Measurements from ENCODE around the gene TBCD. TPM values are rescaled to one million over a fixed set of nuclear protein-coding genes. Genes with fewer than 3 reads are reported as not detected.

The TBCD gene
- total RNA-seq, 1 experiment from 2014 or later: 29.6 TPM

GRCh38 chr17:82838386-82839063, 86.7 kb downstream of the TBCD start:
- Histone ChIP-seq H2AFZ (ENCODE audit: low read length) (no peak overlapping the region), H3K79me2 (ENCODE audit: low read length) (no peaks in the 10 kb centered on the region), H3K27me3 (ENCODE audit: low read length) (no peaks in the 10 kb centered on the region), H3K4me3 (ENCODE audit: low read length) (no peak overlapping the region), H3K9me2 (replicated peaks; ENCODE audit: low read length) (no peaks in the 10 kb centered on the region), H3K9me3 (ENCODE audit: low read length) (no peaks in the 10 kb centered on the region), H3K4me2 (ENCODE audit: low read length) (no peak overlapping the region), H3K27ac (ENCODE audit: low read length) (no peak overlapping the region), H3F3A (ENCODE audit: low read length, unreplicated experiment) (no peaks in the 10 kb centered on the region), H3K36me3 (ENCODE audit: low read depth, low read length) (no peaks in the 10 kb centered on the region), H4K20me1 (ENCODE audit: low read length) (no peaks in the 10 kb centered on the region), H3K9ac (ENCODE audit: low read length) (no peak overlapping the region), H3K4me1 (ENCODE audit: insufficient read depth, low read length) (no peaks in the 10 kb centered on the region)
- DNase-seq (peak; percentile 35), ATAC-seq (no peak)
- BruUV-seq (replicated peaks): no TSS peak
- TF ChIP-seq, protein P1, sequence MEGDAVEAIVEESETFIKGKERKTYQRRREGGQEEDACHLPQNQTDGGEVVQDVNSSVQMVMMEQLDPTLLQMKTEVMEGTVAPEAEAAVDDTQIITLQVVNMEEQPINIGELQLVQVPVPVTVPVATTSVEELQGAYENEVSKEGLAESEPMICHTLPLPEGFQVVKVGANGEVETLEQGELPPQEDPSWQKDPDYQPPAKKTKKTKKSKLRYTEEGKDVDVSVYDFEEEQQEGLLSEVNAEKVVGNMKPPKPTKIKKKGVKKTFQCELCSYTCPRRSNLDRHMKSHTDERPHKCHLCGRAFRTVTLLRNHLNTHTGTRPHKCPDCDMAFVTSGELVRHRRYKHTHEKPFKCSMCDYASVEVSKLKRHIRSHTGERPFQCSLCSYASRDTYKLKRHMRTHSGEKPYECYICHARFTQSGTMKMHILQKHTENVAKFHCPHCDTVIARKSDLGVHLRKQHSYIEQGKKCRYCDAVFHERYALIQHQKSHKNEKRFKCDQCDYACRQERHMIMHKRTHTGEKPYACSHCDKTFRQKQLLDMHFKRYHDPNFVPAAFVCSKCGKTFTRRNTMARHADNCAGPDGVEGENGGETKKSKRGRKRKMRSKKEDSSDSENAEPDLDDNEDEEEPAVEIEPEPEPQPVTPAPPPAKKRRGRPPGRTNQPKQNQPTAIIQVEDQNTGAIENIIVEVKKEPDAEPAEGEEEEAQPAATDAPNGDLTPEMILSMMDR (conservative IDR thresholded peaks at IDR 0.05; ENCODE audit: low read depth, low read length): no peak
- TF ChIP-seq EZH2 (IDR thresholded peaks at IDR 0.05; ENCODE audit: low read length, unreplicated experiment) (no peak), EZH2phosphoT487 (IDR thresholded peaks at IDR 0.05; ENCODE audit: borderline replicate concordance, low read length) (no peak)
- POLR2A ChIA-PET (ENCODE audit: unreplicated experiment): no interaction called here
- CTCF ChIA-PET: no interaction called here
- intact Hi-C loops (cut with micrococcal nuclease): no loop called here

DNA sequence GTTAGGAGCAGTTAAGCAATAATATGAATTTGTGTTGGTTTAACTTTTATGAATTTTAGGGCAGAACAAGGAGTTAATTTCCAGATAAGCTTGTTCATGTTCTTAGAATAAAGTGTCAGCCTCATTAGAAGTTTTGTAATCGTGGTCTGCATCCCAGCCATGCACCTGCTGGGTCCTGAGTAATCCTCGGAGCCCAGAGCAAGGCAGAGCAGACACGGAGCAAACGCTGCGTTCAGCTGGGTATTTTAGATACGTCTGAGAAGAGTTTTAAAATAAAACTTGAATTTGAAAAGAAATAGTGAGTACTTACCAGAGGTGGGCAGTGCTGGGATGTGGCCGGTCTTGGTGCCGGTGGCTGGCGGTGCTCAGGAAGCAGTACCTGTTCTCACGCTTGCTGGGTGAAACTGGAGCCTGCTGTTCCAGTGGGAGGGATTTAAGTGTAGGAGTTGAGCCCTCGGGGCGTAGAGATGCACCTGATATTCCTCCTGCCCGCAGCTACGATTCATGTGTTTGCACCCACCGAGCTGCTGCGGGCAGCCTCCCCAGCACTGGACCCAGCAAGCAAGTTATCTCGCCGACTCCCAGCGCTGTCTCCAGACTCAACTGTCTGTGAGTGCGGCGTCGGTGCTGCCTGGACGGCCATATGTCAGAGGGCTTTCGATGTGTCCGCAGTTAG, 87.9 kb downstream of the TBCD start, which contains the start of gene ZNF750:
Gene ZNF750 (minus strand): TSS at position 406 of the 676 bp plus-strand sequence. CDS start 7,568 bp downstream, outside the sequence.
- TF ChIP-seq, protein P1 (conservative IDR thresholded peaks at IDR 0.05; ENCODE audit: low read depth, low read length): no peak
- no peak for TF ChIP-seq EZH2phosphoT487 (IDR thresholded peaks at IDR 0.05; ENCODE audit: borderline replicate concordance, low read length)
- no peak for TF ChIP-seq EZH2 (IDR thresholded peaks at IDR 0.05; ENCODE audit: low read length, unreplicated experiment)
- POLR2A ChIA-PET (ENCODE audit: unreplicated experiment): no interaction called here
- DNase-seq: no peak

DNA sequence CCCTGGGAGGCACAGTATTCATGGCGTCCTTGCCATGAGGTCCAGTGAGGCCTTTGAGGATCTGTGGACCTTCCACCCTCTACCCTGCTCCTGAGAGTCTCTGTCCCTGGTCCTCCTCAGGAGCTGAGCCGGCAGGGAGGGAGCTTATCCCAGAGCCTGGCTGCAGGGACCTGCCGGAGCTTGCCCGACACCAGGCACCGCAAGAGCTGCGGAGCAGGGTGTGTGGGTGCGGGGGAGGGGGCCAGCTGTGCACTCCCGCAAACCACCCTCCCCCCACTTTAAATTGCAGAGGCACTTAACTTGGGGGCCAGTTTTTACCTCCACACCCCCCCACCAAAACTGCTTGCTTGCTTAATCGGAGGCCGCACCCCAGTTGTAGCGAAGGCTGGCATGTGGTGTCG, 88.6 kb downstream of the TBCD start:
- POLR2A ChIA-PET (ENCODE audit: unreplicated experiment): no interaction called here
- H2AFZ ChIP-seq (ENCODE audit: low read length): no peak overlapping the region
- DNase-seq (no peak), ATAC-seq (no peak)
- intact Hi-C loops (cut with micrococcal nuclease): no loop called here
- TF ChIP-seq EZH2phosphoT487 (IDR thresholded peaks at IDR 0.05; ENCODE audit: borderline replicate concordance, low read length): no peak
- no peak for TF ChIP-seq EZH2 (IDR thresholded peaks at IDR 0.05; ENCODE audit: low read length, unreplicated experiment)
- TF ChIP-seq, protein P1 (conservative IDR thresholded peaks at IDR 0.05; ENCODE audit: low read depth, low read length): no peak
- H3K4me3 ChIP-seq (ENCODE audit: low read length): no peak overlapping the region
- H3K79me2 ChIP-seq (ENCODE audit: low read length): no peaks in the 10 kb centered on the region
- no peak overlapping the region for H3K9ac ChIP-seq (ENCODE audit: low read length)
- no TSS peak for BruUV-seq (replicated peaks)
- no peaks in the 10 kb centered on the region for H3K4me1 ChIP-seq (ENCODE audit: insufficient read depth, low read length)
- no peak overlapping the region for H3K27ac ChIP-seq (ENCODE audit: low read length)
- H3K4me2 ChIP-seq (ENCODE audit: low read length): no peak overlapping the region
- CTCF ChIA-PET: no interaction called here
- H3K36me3 ChIP-seq (ENCODE audit: low read depth, low read length): no peaks in the 10 kb centered on the region
- H3K9me2 ChIP-seq (replicated peaks; ENCODE audit: low read length): no peaks in the 10 kb centered on the region
- no peaks in the 10 kb centered on the region for H3K9me3 ChIP-seq (ENCODE audit: low read length)
- no peaks in the 10 kb centered on the region for H3F3A ChIP-seq (ENCODE audit: low read length, unreplicated experiment)
- H4K20me1 ChIP-seq (ENCODE audit: low read length): no peaks in the 10 kb centered on the region
- H3K27me3 ChIP-seq (ENCODE audit: low read length): no peaks in the 10 kb centered on the region

More for the DNA sequence above, 87.9 kb downstream of the TBCD start, which contains the start of gene ZNF750:
- Histone ChIP-seq H4K20me1 (ENCODE audit: low read length) (no peaks in the 10 kb centered on the region), H3K79me2 (ENCODE audit: low read length) (no peaks in the 10 kb centered on the region), H3K27me3 (ENCODE audit: low read length) (no peaks in the 10 kb centered on the region), H3K27ac (ENCODE audit: low read length) (no peak within 1 kb of the TSS), H3K4me1 (ENCODE audit: insufficient read depth, low read length) (no peaks in the 10 kb centered on the region), H3K9ac (ENCODE audit: low read length) (no peak within 1 kb of the TSS), H2AFZ (ENCODE audit: low read length) (no peak within 1 kb of the TSS), H3F3A (ENCODE audit: low read length, unreplicated experiment) (no peaks in the 10 kb centered on the region), H3K9me3 (ENCODE audit: low read length) (no peaks in the 10 kb centered on the region), H3K4me2 (ENCODE audit: low read length) (no peak within 1 kb of the TSS), H3K9me2 (replicated peaks; ENCODE audit: low read length) (no peaks in the 10 kb centered on the region), H3K4me3 (ENCODE audit: low read length) (no peak within 1 kb of the TSS), H3K36me3 (ENCODE audit: low read depth, low read length) (no peaks in the 10 kb centered on the region)
- intact Hi-C loops (cut with micrococcal nuclease): no loop called here
- CTCF ChIA-PET: no interaction called here
- ATAC-seq: no peak
- BruUV-seq (replicated peaks): no TSS peak
